Measurements from ENCODE around the gene ALK.

ALK gene

GRCh38 chr2:29657674-29658073 lies 263.7 kb downstream of the ALK start:
- DNase-seq (ENCODE audit: low read depth, low spot score) = no peak

GRCh38 chr2:29655391-29656086 lies 265.8 kb downstream of the ALK start:
- DNase-seq (ENCODE audit: low read depth, low spot score) = no peak

GRCh38 chr2:29650631-29651097 lies 270.7 kb downstream of the ALK start:
- no peak for DNase-seq (ENCODE audit: low read depth, low spot score)

GRCh38 chr2:29644949-29645348 lies 276.4 kb downstream of the ALK start:
- DNase-seq (ENCODE audit: low read depth, low spot score) = no peak

GRCh38 chr2:29643196-29643595 lies 278.2 kb downstream of the ALK start:
- no peak for DNase-seq (ENCODE audit: low read depth, low spot score)

- no peak for DNase-seq (ENCODE audit: low read depth, low spot score)
Observed at GRCh38 chr2:29640360-29640759, 281.0 kb downstream of the ALK start.

- DNase-seq (ENCODE audit: low read depth, low spot score) = no peak
Observed at GRCh38 chr2:29638641-29639040, 282.7 kb downstream of the ALK start.

GRCh38 chr2:29634916-29635315 lies 286.5 kb downstream of the ALK start:
- no peak for DNase-seq (ENCODE audit: low read depth, low spot score)

GRCh38 chr2:29632018-29632417 lies 289.4 kb downstream of the ALK start:
- DNase-seq (ENCODE audit: low read depth, low spot score) = no peak

GRCh38 chr2:29629495-29629894 lies 291.9 kb downstream of the ALK start:
- DNase-seq (ENCODE audit: low read depth, low spot score) = no peak

- peak; percentile 19 for DNase-seq (ENCODE audit: low read depth, low spot score)
Observed at GRCh38 chr2:29628862-29629261, 292.5 kb downstream of the ALK start.

GRCh38 chr2:29628108-29628745 lies 293.2 kb downstream of the ALK start:
- no peak for DNase-seq (ENCODE audit: low read depth, low spot score)

GRCh38 chr2:29627279-29627711 lies 294.1 kb downstream of the ALK start:
- peak; percentile 62 for DNase-seq (ENCODE audit: low read depth, low spot score)

GRCh38 chr2:29620890-29621289 lies 300.5 kb downstream of the ALK start:
- peak; percentile 44 for DNase-seq (ENCODE audit: low read depth, low spot score)

GRCh38 chr2:29619689-29620088 lies 301.7 kb downstream of the ALK start:
- DNase-seq (ENCODE audit: low read depth, low spot score) = no peak

- no peak for DNase-seq (ENCODE audit: low read depth, low spot score)
Observed at GRCh38 chr2:29618024-29618423, 303.4 kb downstream of the ALK start.

GRCh38 chr2:29617351-29617750 lies 304.0 kb downstream of the ALK start:
- no peak for DNase-seq (ENCODE audit: low read depth, low spot score)

GRCh38 chr2:29616569-29616968 lies 304.8 kb downstream of the ALK start:
- no peak for DNase-seq (ENCODE audit: low read depth, low spot score)

GRCh38 chr2:29615841-29616240 lies 305.5 kb downstream of the ALK start:
- no peak for DNase-seq (ENCODE audit: low read depth, low spot score)

- DNase-seq (ENCODE audit: low read depth, low spot score) = no peak
Observed at GRCh38 chr2:29615183-29615582, 306.2 kb downstream of the ALK start.

- no peak for DNase-seq (ENCODE audit: low read depth, low spot score)
Observed at GRCh38 chr2:29614295-29614830, 307.0 kb downstream of the ALK start.

- DNase-seq (ENCODE audit: low read depth, low spot score) = no peak
Observed at GRCh38 chr2:29613792-29614266, 307.6 kb downstream of the ALK start.

- no peak for DNase-seq (ENCODE audit: low read depth, low spot score)
Observed at GRCh38 chr2:29613067-29613466, 308.3 kb downstream of the ALK start.
